Activated CD8-positive, alpha-beta memory T cell treated with anti-CD3 and anti-CD28 coated beads, Interleukin-2, amount 50 U/mL, for 1 hour (primary cell): Measurements from ENCODE around the gene TXK.
A peak's percentile ranks its signal among the peaks of the same experiment; 100 is the strongest.

Experiments
- DNase-seq: peaks from one replicate; pipeline ENCODE4 v3.0.0-alpha.2; 2020; ENCODE audit errors: extremely low read depth

TXK gene

GRCh38 chr4:48051078-48051477 lies 83.0 kb downstream of the TXK start:
- no peak for DNase-seq

GRCh38 chr4:48049483-48049882 lies 84.6 kb downstream of the TXK start:
- DNase-seq: no peak

GRCh38 chr4:48047896-48048295 lies 86.2 kb downstream of the TXK start:
- DNase-seq: no peak

- peak; percentile 11 for DNase-seq
Measured at GRCh38 chr4:48047421-48047844, 86.6 kb downstream of the TXK start.

- DNase-seq: no peak
Measured at GRCh38 chr4:48046059-48046458, 88.0 kb downstream of the TXK start.

- DNase-seq: no peak
Measured at GRCh38 chr4:48044298-48044697, 89.8 kb downstream of the TXK start.

- DNase-seq: no peak
Measured at GRCh38 chr4:48043504-48043903, 90.5 kb downstream of the TXK start.

- DNase-seq: no peak
Measured at GRCh38 chr4:48042979-48043461, 91.0 kb downstream of the TXK start.

GRCh38 chr4:48041535-48042137 lies 92.4 kb downstream of the TXK start:
- no peak for DNase-seq

GRCh38 chr4:48039561-48039960 lies 94.5 kb downstream of the TXK start:
- DNase-seq: no peak

GRCh38 chr4:48038666-48039065 lies 95.4 kb downstream of the TXK start:
- no peak for DNase-seq

- DNase-seq: no peak
Measured at GRCh38 chr4:48037117-48037462, 97.0 kb downstream of the TXK start.

GRCh38 chr4:48035952-48036351 lies 98.1 kb downstream of the TXK start:
- DNase-seq: no peak

- peak; percentile 13 for DNase-seq
Measured at GRCh38 chr4:48033825-48034413, 100.1 kb downstream of the TXK start.

- DNase-seq: no peak
Measured at GRCh38 chr4:48033412-48033811, 100.6 kb downstream of the TXK start.

- no peak for DNase-seq
Measured at GRCh38 chr4:48032721-48033120, 101.3 kb downstream of the TXK start.

- DNase-seq: no peak
Measured at GRCh38 chr4:48031802-48032525, 102.1 kb downstream of the TXK start.

GRCh38 chr4:48030470-48030869 lies 103.6 kb downstream of the TXK start:
- DNase-seq: no peak

GRCh38 chr4:48028696-48029095 lies 105.4 kb downstream of the TXK start:
- DNase-seq: no peak

GRCh38 chr4:48027653-48028052 lies 106.4 kb downstream of the TXK start:
- DNase-seq: no peak

- DNase-seq: no peak
Measured at GRCh38 chr4:48025005-48025404, 109.0 kb downstream of the TXK start.

GRCh38 chr4:48024522-48024921 lies 109.5 kb downstream of the TXK start:
- no peak for DNase-seq

- no peak for DNase-seq
Measured at GRCh38 chr4:48022192-48022799, 111.8 kb downstream of the TXK start.
